Psoas muscle (tissue), 8 donors: Measurements from ENCODE around the gene MRPS22. TPM values are rescaled to one million over a fixed set of nuclear protein-coding genes. Genes with fewer than 3 reads are reported as not detected.

ENCODE experiments used
- ATAC-seq, 4 donors: fragments of 200-7000 bp; cut with Tn5 transposase; one replicate each; pipeline ENCODE4 v1.9.1; 2020; ENCODE audit warnings: moderate library complexity in 3 of 4, mild to moderate bottlenecking in 2 of 4
- DNase-seq, 2 donors: peaks; one replicate each; pipeline ENCODE4 v3.0.0-alpha.2; 2020
- H3K27ac ChIP-seq: fragments of 200-600 bp; one replicate; pipeline ENCODE4 v1.8.0; 2022
- H3K27me3 ChIP-seq, 3 donors: fragments of 200-600 bp in 1 of 3; one replicate each; pipeline versions ENCODE4 v1.6.1 to v1.8.0; 2013 to 2022; ENCODE audit warnings: low read length in 2 of 3, mild to moderate bottlenecking in 2 of 3, moderate library complexity in 1 of 3; ENCODE audit not compliant: insufficient read depth in 3 of 3
- H3K36me3 ChIP-seq, 2 donors: fragments of 200-600 bp in 1 of 2; one replicate each; pipeline versions ENCODE4 v1.6.1 to v1.8.0; 2013 to 2022; ENCODE audit warnings: low read depth in 1 of 2, mild to moderate bottlenecking in 1 of 2, moderate library complexity in 1 of 2; ENCODE audit not compliant: insufficient read depth in 1 of 2
- H3K4me1 ChIP-seq: fragments of 200-600 bp; one replicate; pipeline ENCODE4 v1.8.0; 2022
- H3K4me3 ChIP-seq: fragments of 200-600 bp; one replicate; pipeline ENCODE4 v1.8.0; 2022; ENCODE audit warnings: mild to moderate bottlenecking
- H3K9me3 ChIP-seq: fragments of 200-600 bp; one replicate; pipeline ENCODE4 v1.8.0; 2022
- WGBS, 3 donors: extraction: QIAGEN DNeasy Blood & Tissue Kit; methylation state at CpG; one replicate each; pipeline versions ENCODE4 v1.1.6 to v1.1.7; 2013; 5-methylcytosine and 5-hydroxymethylcytosine counted together
- intact Hi-C, 2 donors: fragments of 100-400 bp; cut with DNase I; formaldehyde crosslinking; loops; one replicate each; pipeline versions ENCODE4 v1.11.0 to v1.14.2; 2022
- polyA plus RNA-seq, 3 donors: library from polyadenylated mRNA; stranded (reverse); fragments of 200-250 nt; gene quantifications; one replicate each; pipeline ENCODE4 v1.2.3, GENCODE V29; 2013
- total RNA-seq, 4 donors: library from RNA; stranded (reverse); fragmentation: NEBNext Ultra II Directional in 2 of 4; extraction: Animal tissue kit (Norgen Biotek cat#: 25700) in 2 of 4; gene quantifications; one replicate each; pipeline versions ENCODE4 v1.2.1 to v1.2.4, GENCODE V29; 2021 to 2023
- TF ChIP-seq, protein P1 (sequence below): fragments of 200-600 bp; IDR thresholded peaks from one replicate; pipeline ENCODE4 v1.8.0; 2022; ENCODE audit warnings: antibody characterized with exemption
- donor health status: healthy with polysubstance abuse.
- donor health status: DM: no; HTN: no; CAD: no; lungs with moderate emphysema.
- donor health status: Bipolar disorder and iron deficiency.
- donor health status: healthy.
- donor health status: DM: yes; HTN: yes; CAD: no.
- donor health status: DM: no; HTN: no; CAD: no.
- donor health status: DM: no; HTN: no; CAD: no.
- donor health status: DM: yes; HTN: yes; CAD: no.

MRPS22 gene
- total and polyA plus RNA-seq, 7 donors: 67.4 to 143 (median 97.9) TPM

DNA sequence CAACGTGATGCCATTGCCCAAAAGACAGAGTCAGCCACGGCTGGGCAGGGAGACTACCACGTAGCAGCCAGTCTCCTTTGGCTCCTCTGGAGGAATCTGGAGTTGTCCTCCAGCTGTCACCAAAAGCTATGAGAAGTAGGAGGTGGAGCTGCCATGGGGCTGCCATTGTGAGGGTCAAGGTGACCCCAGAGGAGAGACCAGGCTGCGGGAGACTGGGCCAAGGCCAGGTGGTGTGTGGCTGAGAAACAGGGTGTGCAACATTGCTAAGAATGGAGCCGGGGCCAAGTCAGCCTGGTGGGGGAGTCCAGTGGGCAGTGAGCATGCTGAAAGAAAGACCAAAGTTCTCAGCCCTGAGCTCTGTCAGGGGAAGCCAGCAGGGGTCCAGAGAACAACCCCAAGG is 29.9 kb upstream of the MRPS22 start:
- WGBS, 3 donors: 53 to 68% (median 64%) methylated on average over 5 of the region's 5 CpGs
- peaks cover 0 to 4% (median 0%) of the 10 kb centered on the region in 3 donors for H3K27me3 ChIP-seq
- TF ChIP-seq, protein P1, sequence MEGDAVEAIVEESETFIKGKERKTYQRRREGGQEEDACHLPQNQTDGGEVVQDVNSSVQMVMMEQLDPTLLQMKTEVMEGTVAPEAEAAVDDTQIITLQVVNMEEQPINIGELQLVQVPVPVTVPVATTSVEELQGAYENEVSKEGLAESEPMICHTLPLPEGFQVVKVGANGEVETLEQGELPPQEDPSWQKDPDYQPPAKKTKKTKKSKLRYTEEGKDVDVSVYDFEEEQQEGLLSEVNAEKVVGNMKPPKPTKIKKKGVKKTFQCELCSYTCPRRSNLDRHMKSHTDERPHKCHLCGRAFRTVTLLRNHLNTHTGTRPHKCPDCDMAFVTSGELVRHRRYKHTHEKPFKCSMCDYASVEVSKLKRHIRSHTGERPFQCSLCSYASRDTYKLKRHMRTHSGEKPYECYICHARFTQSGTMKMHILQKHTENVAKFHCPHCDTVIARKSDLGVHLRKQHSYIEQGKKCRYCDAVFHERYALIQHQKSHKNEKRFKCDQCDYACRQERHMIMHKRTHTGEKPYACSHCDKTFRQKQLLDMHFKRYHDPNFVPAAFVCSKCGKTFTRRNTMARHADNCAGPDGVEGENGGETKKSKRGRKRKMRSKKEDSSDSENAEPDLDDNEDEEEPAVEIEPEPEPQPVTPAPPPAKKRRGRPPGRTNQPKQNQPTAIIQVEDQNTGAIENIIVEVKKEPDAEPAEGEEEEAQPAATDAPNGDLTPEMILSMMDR: no peak
- H3K27ac ChIP-seq: no peak overlapping the region
- intact Hi-C loops: no loop called here
- no peaks in the 10 kb centered on the region for H3K9me3 ChIP-seq
- no peaks in the 10 kb centered on the region for H3K4me1 ChIP-seq
- no peak for ATAC-seq
- H3K36me3 ChIP-seq: no peaks in the 10 kb centered on the region
- no peak overlapping the region for H3K4me3 ChIP-seq
- no peak for DNase-seq

DNA sequence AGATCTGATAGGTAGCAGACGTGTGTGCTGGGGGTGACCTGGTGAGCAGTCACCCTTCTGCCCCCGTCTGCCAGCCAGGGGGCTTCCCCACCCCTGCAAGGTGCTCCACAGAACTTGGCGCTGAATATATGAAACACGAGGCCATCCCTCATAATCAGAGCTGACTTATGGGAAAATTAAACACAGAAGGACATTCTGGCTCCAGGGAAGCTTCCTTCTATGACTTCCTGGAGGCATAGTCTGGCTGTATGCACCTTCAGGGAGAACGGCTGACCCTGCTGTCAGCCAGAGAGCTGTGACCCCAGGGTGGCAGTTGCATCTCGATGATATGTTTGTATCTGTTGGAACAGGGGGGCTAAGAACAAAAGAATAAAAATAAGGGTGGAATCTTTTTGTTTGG is 26.6 kb upstream of the MRPS22 start:
- H3K27me3 ChIP-seq: peaks cover 0 to 4% (median 0%) of the 10 kb centered on the region in 3 donors
- 62 to 67% (median 67%) methylated on average over 6 of the region's 6 CpGs for WGBS, 3 donors
- H3K4me1 ChIP-seq: no peaks in the 10 kb centered on the region
- DNase-seq: no peak
- no peak overlapping the region for H3K27ac ChIP-seq
- H3K9me3 ChIP-seq: no peaks in the 10 kb centered on the region
- no peak overlapping the region for H3K4me3 ChIP-seq
- no peak for ATAC-seq
- TF ChIP-seq, protein P1: no peak
- intact Hi-C loops: no loop called here
- no peaks in the 10 kb centered on the region for H3K36me3 ChIP-seq

DNA sequence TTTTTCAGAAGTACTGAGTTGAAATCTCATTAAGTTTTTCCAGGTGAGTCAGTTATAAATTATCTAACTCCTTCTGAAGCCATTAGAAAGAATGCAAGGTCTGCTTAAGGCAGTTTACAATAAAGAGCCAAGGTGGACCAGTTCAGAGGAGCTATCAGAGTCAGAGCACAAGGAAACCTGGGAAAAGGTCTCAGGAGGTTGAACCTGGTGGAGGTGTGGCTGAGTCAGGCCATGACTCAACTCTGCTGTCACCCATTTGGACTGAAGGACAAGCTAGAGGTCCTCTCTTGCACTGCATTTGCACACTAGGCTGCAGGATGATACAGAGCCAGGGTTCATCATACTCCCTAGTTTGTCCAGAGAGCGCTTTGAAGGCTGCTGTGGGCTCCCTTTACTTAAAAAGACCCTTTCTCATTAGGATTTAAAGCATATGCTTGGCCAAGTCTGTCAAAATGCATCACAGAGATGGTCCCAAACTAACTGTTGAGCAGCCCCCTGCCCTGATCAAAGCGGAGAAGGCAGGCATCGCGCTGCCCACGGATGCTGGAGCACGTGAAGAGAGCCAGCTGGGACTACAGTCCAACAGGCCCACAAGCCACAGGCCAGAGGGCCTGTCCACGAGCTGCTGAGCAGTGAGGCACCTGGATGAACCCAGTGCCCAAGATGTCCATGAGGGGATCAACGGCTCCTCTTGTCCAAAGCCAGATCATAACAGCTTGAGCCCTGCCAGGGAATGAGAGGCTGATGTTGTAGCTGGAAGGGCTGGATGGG is 26.0 kb upstream of the MRPS22 start:
- H3K9me3 ChIP-seq: no peaks in the 10 kb centered on the region
- WGBS, 3 donors: 77 to 82% (median 78%) methylated on average over 8 of the region's 8 CpGs
- H3K27ac ChIP-seq: no peak overlapping the region
- H3K36me3 ChIP-seq: no peaks in the 10 kb centered on the region
- H3K4me3 ChIP-seq: no peak overlapping the region
- DNase-seq (no peak), ATAC-seq (no peak)
- TF ChIP-seq, protein P1: no peak
- peaks cover 0 to 4% (median 0%) of the 10 kb centered on the region in 3 donors for H3K27me3 ChIP-seq
- H3K4me1 ChIP-seq: no peaks in the 10 kb centered on the region
- intact Hi-C loops: no loop called here

DNA sequence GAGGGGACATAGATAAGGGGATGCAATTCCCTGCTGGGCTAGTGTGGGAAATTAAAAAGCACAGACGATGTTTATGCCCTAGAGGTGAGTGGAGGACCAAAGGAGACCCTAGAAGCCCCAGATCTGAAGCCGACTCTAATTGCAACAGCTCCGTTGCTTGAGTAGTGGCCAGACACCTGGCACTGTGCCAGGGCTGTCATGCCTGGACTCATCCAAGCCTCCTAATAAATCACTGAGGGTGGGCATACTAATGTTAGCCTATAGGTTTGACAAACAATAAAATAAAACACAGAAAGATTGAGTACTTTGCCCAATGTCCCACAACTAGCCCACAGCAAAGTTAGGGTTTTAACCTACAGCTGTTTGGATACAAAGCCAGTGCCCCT is 25.4 kb upstream of the MRPS22 start:
- Histone ChIP-seq H3K4me1 (no peaks in the 10 kb centered on the region), H3K9me3 (no peaks in the 10 kb centered on the region), H3K4me3 (no peak overlapping the region), H3K36me3 (no peaks in the 10 kb centered on the region), H3K27ac (no peak overlapping the region), H3K27me3 (peaks cover 0 to 2% (median 0%) of the 10 kb centered on the region in 3 donors)
- intact Hi-C loops: no loop called here
- ATAC-seq (no peak), DNase-seq (no peak)
- 16 to 25% (median 22%) methylated on average over 3 of the region's 3 CpGs for WGBS, 3 donors
- TF ChIP-seq, protein P1: no peak

DNA sequence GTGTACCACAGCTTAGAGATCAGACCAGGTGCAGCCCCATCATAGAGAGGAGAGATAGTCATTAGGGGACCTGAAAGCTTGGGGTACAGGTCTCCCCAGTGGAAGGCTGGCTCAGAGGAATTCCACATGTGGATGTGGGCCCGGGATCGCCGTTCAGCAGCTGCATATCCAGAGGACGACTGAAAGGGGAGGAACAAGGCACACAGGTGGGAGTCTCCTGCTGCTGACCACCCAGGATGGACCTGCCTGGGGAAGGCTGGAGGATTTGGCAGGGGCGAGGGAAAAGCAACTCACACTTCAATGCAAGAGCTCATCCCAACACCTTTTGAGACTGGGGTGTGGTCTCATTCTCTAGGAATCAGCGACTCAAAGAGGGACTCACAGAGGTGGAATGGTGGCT is 25.0 kb upstream of the MRPS22 start:
- 57 to 63% (median 60%) methylated on average over 6 of the region's 6 CpGs for WGBS, 3 donors
- no peaks in the 10 kb centered on the region for H3K27me3 ChIP-seq
- intact Hi-C loops: no loop called here
- DNase-seq: no peak
- no peaks in the 10 kb centered on the region for H3K36me3 ChIP-seq
- no peaks in the 10 kb centered on the region for H3K4me1 ChIP-seq
- TF ChIP-seq, protein P1: no peak
- H3K4me3 ChIP-seq: no peak overlapping the region
- no peak overlapping the region for H3K27ac ChIP-seq
- ATAC-seq: no peak
- no peaks in the 10 kb centered on the region for H3K9me3 ChIP-seq
